Esophagus muscularis mucosa (tissue), 4 donors: Measurements from ENCODE around the gene BANF1. TPM values are rescaled to one million over a fixed set of nuclear protein-coding genes. Genes with fewer than 3 reads are reported as not detected.
"Not testable (repeated sequence)": the region's sequence is repeated elsewhere in the genome, so short reads cannot be mapped to it uniquely, and the experiment has no call there.

ENCODE experiments used
- DNase-seq: peaks from one replicate; pipeline ENCODE4 v3.0.0-alpha.2; 2017; ENCODE audit errors: extremely low spot score
- H3K27ac ChIP-seq, 4 donors: fragments of 200-600 bp; sonication (generic); replicated peaks in 1 of 4; 1 replicate in 3 of 4; 2 replicates in 1 of 4; pipeline ENCODE4 v1.5.1; 2016 to 2019; ENCODE audit warnings: mild to moderate bottlenecking in 1 of 4
- H3K27me3 ChIP-seq, 4 donors: fragments of 200-600 bp; sonication (generic); one replicate each; pipeline versions ENCODE4 v1.5.1 to v1.6.0; 2016 to 2019
- H3K36me3 ChIP-seq, 4 donors: fragments of 200-600 bp; sonication (generic); one replicate each; pipeline ENCODE4 v1.5.1; 2016 to 2019
- H3K4me1 ChIP-seq, 4 donors: fragments of 200-600 bp; sonication (generic); one replicate each; pipeline ENCODE4 v1.5.1; 2016 to 2019
- H3K4me3 ChIP-seq, 4 donors: fragments of 200-600 bp; sonication (generic); 1 replicate in 2 of 4; 2 replicates in 2 of 4; pipeline ENCODE4 v1.5.1; 2016 to 2019; ENCODE audit warnings: mild to moderate bottlenecking in 4 of 4, moderate library complexity in 1 of 4
- H3K9me3 ChIP-seq, 4 donors: fragments of 200-600 bp; sonication (generic); 1 replicate in 3 of 4; 2 replicates in 1 of 4; pipeline ENCODE4 v1.5.1; 2016 to 2019
- CTCF ChIP-seq, 3 experiments: fragments of 200-600 bp in 2 of 3; fragments of 450-650 bp in 1 of 3; sonication (generic) in 2 of 3; IDR thresholded peaks; one replicate each; pipeline ENCODE4 v1.5.1; 2017 to 2019; ENCODE audit warnings: antibody characterized with exemption in 3 of 3, mild to moderate bottlenecking in 2 of 3, moderate library complexity in 1 of 3
- EP300 ChIP-seq: sonication (generic); formaldehyde crosslinking; IDR thresholded peaks from one replicate; pipeline ENCODE4 v1.6.1; 2017; ENCODE audit warnings: antibody characterized with exemption
- POLR2A ChIP-seq: fragments of 450-650 bp; IDR thresholded peaks from one replicate; pipeline ENCODE4 v1.6.1; 2017; ENCODE audit warnings: antibody characterized with exemption, moderate library complexity, mild to moderate bottlenecking, low read depth
- POLR2AphosphoS5 ChIP-seq, 2 donors: sonication (generic); formaldehyde crosslinking; IDR thresholded peaks; one replicate each; pipeline ENCODE4 v1.6.1; 2017; ENCODE audit warnings: antibody characterized with exemption in 2 of 2
- WGBS: methylation state at CpG from one replicate; pipeline ENCODE4 v1.1.5; 2018; 5-methylcytosine and 5-hydroxymethylcytosine counted together
- intact Hi-C: fragments of 100-400 bp; cut with DNase I; formaldehyde crosslinking; loops from one replicate; pipeline ENCODE4 v1.15.1; 2023
- total RNA-seq, 4 donors: library from RNA; depleted of rRNA; stranded (reverse); fragments of >200 nt; gene quantifications; one replicate each; pipeline versions ENCODE4 v1.1.0 to v1.2.1, GENCODE V29; 2016

The BANF1 gene
- total RNA-seq, 4 donors from 2014 or later: 46.9 to 72.5 (median 57.9) TPM

- H3K27me3 ChIP-seq: peaks cover 0 to 5% (median 4%) of the 10 kb centered on the region in 4 donors
- 84% methylated on average over 4 of the region's 4 CpGs for WGBS
- H3K9me3 ChIP-seq: no peaks in the 10 kb centered on the region
- peaks cover 12 to 21% (median 15%) of the 10 kb centered on the region in 4 donors for H3K4me1 ChIP-seq
- no peak overlapping the region for H3K27ac ChIP-seq
- H3K36me3 ChIP-seq: peaks cover 0 to 28% (median 27%) of the 10 kb centered on the region in 4 donors
- intact Hi-C loops: no loop called here
- H3K4me3 ChIP-seq: no peak overlapping the region
- TF ChIP-seq EP300: no peak
- TF ChIP-seq POLR2AphosphoS5 (IDR thresholded peaks at IDR 0.05): no peak
- no peak for TF ChIP-seq POLR2A
- TF ChIP-seq CTCF (IDR thresholded peaks at IDR 0.05): no peak
- no peak for DNase-seq
Measured at GRCh38 chr11:66006891-66007176, 4.5 kb downstream of the BANF1 start.

- no peak overlapping the region for H3K27ac ChIP-seq
- WGBS: 73% methylated on average over 2 of the region's 5 CpGs
- peaks cover 0 to 9% (median 8%) of the 10 kb centered on the region in 4 donors for H3K27me3 ChIP-seq
- intact Hi-C loops: no loop called here
- no peak for DNase-seq
- H3K36me3 ChIP-seq: peaks cover 0 to 28% (median 27%) of the 10 kb centered on the region in 4 donors
- no peaks in the 10 kb centered on the region for H3K9me3 ChIP-seq
- H3K4me1 ChIP-seq: peaks cover 16 to 25% (median 19%) of the 10 kb centered on the region in 4 donors
- no peak for TF ChIP-seq CTCF (IDR thresholded peaks at IDR 0.05)
- TF ChIP-seq POLR2AphosphoS5 (IDR thresholded peaks at IDR 0.05): no peak
- TF ChIP-seq EP300: no peak
- TF ChIP-seq POLR2A: no peak
- H3K4me3 ChIP-seq: no peak overlapping the region
Measured at GRCh38 chr11:66007201-66007634, 4.9 kb downstream of the BANF1 start.

GRCh38 chr11:66008095-66008467 lies 5.8 kb downstream of the BANF1 start:
- Histone ChIP-seq H3K4me1 (peaks cover 15 to 26% (median 17%) of the 10 kb centered on the region in 4 donors), H3K4me3 (no peak overlapping the region), H3K36me3 (peaks cover 0 to 28% (median 27%) of the 10 kb centered on the region in 4 donors), H3K9me3 (no peaks in the 10 kb centered on the region), H3K27ac (no peak overlapping the region), H3K27me3 (peaks cover 0 to 17% (median 15%) of the 10 kb centered on the region in 4 donors)
- TF ChIP-seq POLR2AphosphoS5 (IDR thresholded peaks at IDR 0.05): no peak
- TF ChIP-seq EP300: no peak
- no peak for TF ChIP-seq CTCF (IDR thresholded peaks at IDR 0.05)
- TF ChIP-seq POLR2A: no peak
- DNase-seq: no peak
- intact Hi-C loops: no loop called here
- WGBS: 89% methylated on average over 2 of the region's 2 CpGs

- Histone ChIP-seq H3K36me3 (peaks cover 0 to 28% (median 25%) of the 10 kb centered on the region in 4 donors), H3K27ac (no peak overlapping the region), H3K27me3 (peaks cover 0 to 22% (median 20%) of the 10 kb centered on the region in 4 donors), H3K4me1 (peaks cover 10 to 21% (median 12%) of the 10 kb centered on the region in 4 donors), H3K9me3 (no peaks in the 10 kb centered on the region), H3K4me3 (no peak overlapping the region)
- WGBS: 46% methylated on average over 7 of the region's 10 CpGs
- no peak for DNase-seq
- TF ChIP-seq CTCF (IDR thresholded peaks at IDR 0.05): no peak
- no peak for TF ChIP-seq POLR2AphosphoS5 (IDR thresholded peaks at IDR 0.05)
- TF ChIP-seq POLR2A: no peak
- TF ChIP-seq EP300: no peak
- intact Hi-C loops: no loop called here
Measured at GRCh38 chr11:66008468-66009101, 6.3 kb downstream of the BANF1 start.

- H3K27ac ChIP-seq, intact Hi-C loops, H3K9me3 ChIP-seq, H3K4me3 ChIP-seq, DNase-seq: not testable (repeated sequence)
- 64% methylated on average over 4 of the region's 4 CpGs for WGBS
- Histone ChIP-seq H3K4me1 (peaks cover 10 to 14% (median 11%) of the 10 kb centered on the region in 4 donors), H3K36me3 (peaks cover 0 to 16% (median 11%) of the 10 kb centered on the region in 4 donors), H3K27me3 (peaks cover 0 to 34% (median 22%) of the 10 kb centered on the region in 4 donors)
Measured at GRCh38 chr11:66010036-66010435, 7.7 kb downstream of the BANF1 start.
